Neural cell (in vitro differentiated cells): Measurements from ENCODE around the gene RNPEPL1. TPM values are rescaled to one million over a fixed set of nuclear protein-coding genes. Genes with fewer than 3 reads are reported as not detected.

Source experiments
- H2AFZ ChIP-seq: fragments of 200-600, 300-800 bp; sonication (generic), shearing (Covaris generic); 2 replicates; pipeline ENCODE4 v1.6.0; 2014; ENCODE audit warnings: low read depth, mild to moderate bottlenecking, antibody characterized with exemption, low read length, moderate library complexity
- H3F3A ChIP-seq: fragments of 200-600 bp; shearing (Covaris generic); 2 replicates; pipeline ENCODE4 v1.6.1; 2016; ENCODE audit warnings: mild to moderate bottlenecking, moderate library complexity, mixed read lengths, antibody characterized with exemption, low read length; ENCODE audit not compliant: insufficient read depth, poor library complexity, severe bottlenecking
- H3K27ac ChIP-seq: fragments of 200-600, 300-800 bp; sonication (generic), shearing (Covaris generic); 2 replicates; pipeline ENCODE4 v1.5.1; 2014; ENCODE audit warnings: mild to moderate bottlenecking, low read length, moderate library complexity
- H3K27me3 ChIP-seq: fragments of 300-800, 200-600 bp; sonication (generic), shearing (Covaris generic); 2 replicates; pipeline ENCODE4 v1.6.0; 2014; ENCODE audit warnings: mild to moderate bottlenecking, low read depth, low read length, moderate library complexity; ENCODE audit not compliant: insufficient read depth
- H3K36me3 ChIP-seq: fragments of 300-800, 200-600 bp; sonication (generic), shearing (Covaris generic); 2 replicates; pipeline ENCODE4 v1.5.1; 2014; ENCODE audit warnings: mild to moderate bottlenecking, antibody characterized with exemption, low read length, moderate library complexity; ENCODE audit not compliant: insufficient read depth
- H3K4me2 ChIP-seq: fragments of 300-800, 200-600 bp; sonication (generic), shearing (Covaris generic); 2 replicates; pipeline ENCODE4 v1.6.0; 2014; ENCODE audit warnings: mild to moderate bottlenecking, low read length
- H3K4me3 ChIP-seq: fragments of 300-800, 200-600 bp; sonication (generic), shearing (Covaris generic); 2 replicates; pipeline ENCODE4 v1.5.1; 2014; ENCODE audit warnings: mild to moderate bottlenecking, low read length, moderate library complexity
- H3K79me2 ChIP-seq: fragments of 200-600 bp; shearing (Covaris generic); replicated peaks from 2 replicates; pipeline ENCODE4 v1.6.0; 2014; ENCODE audit warnings: mild to moderate bottlenecking, low read length, moderate library complexity; ENCODE audit not compliant: insufficient read depth
- H3K9ac ChIP-seq: fragments of 300-800, 200-600 bp; sonication (generic), shearing (Covaris generic); 2 replicates; pipeline ENCODE4 v1.6.1; 2016; ENCODE audit warnings: mild to moderate bottlenecking, low read length, mixed read lengths
- H3K9me2 ChIP-seq: fragments of 200-600 bp; shearing (Covaris generic); 2 replicates; pipeline ENCODE4 v1.6.1; 2016; ENCODE audit warnings: mild to moderate bottlenecking, low read length, mixed read lengths; ENCODE audit not compliant: insufficient read depth
- H3K9me3 ChIP-seq: fragments of 200-600, 300-800 bp; sonication (generic), shearing (Covaris generic); 2 replicates; pipeline ENCODE4 v1.6.1; 2016; ENCODE audit warnings: mild to moderate bottlenecking, mixed run types, low read length, moderate library complexity, mixed read lengths
- H4K20me1 ChIP-seq: fragments of 200-600 bp; shearing (Covaris generic); 2 replicates; pipeline ENCODE4 v1.6.1; 2016; ENCODE audit warnings: mild to moderate bottlenecking, mixed run types; ENCODE audit not compliant: insufficient read depth
- EP300 ChIP-seq: fragments of 450-650 bp; conservative IDR thresholded peaks from 2 replicates; pipeline ENCODE4 v1.6.1; 2014; ENCODE audit warnings: antibody characterized with exemption, mild to moderate bottlenecking, moderate library complexity; ENCODE audit not compliant: poor library complexity, severe bottlenecking
- EZH2 ChIP-seq: fragments of 200-600, 300-800 bp; shearing (Covaris generic), sonication (generic); IDR thresholded peaks from 2 replicates; pipeline ENCODE4 v1.6.1; 2014; ENCODE audit warnings: antibody characterized with exemption, low read length, borderline replicate concordance, mild to moderate bottlenecking; ENCODE audit not compliant: insufficient read depth, poor library complexity, severe bottlenecking
- MXI1 ChIP-seq: fragments of 450-650 bp; conservative IDR thresholded peaks from 2 replicates; pipeline ENCODE4 v1.6.1; 2014; ENCODE audit warnings: antibody characterized with exemption, mild to moderate bottlenecking; ENCODE audit not compliant: poor library complexity, severe bottlenecking
- POLR2AphosphoS5 ChIP-seq: IDR thresholded peaks from 2 replicates; pipeline ENCODE4 v1.6.1; 2012
- RAD21 ChIP-seq: fragments of 450-650 bp; conservative IDR thresholded peaks from 2 replicates; pipeline ENCODE4 v1.6.1; 2014; ENCODE audit warnings: antibody characterized with exemption, mild to moderate bottlenecking, moderate library complexity
- SMC3 ChIP-seq: fragments of 450-650 bp; conservative IDR thresholded peaks from 2 replicates; pipeline ENCODE4 v1.6.1; 2014; ENCODE audit warnings: antibody characterized with exemption, mild to moderate bottlenecking, moderate library complexity; ENCODE audit not compliant: poor library complexity
- TAF1 ChIP-seq: IDR thresholded peaks from 2 replicates; pipeline ENCODE4 v1.6.1; 2012; ENCODE audit warnings: low read depth
- polyA plus RNA-seq: library from polyadenylated mRNA; depleted of rRNA; stranded (reverse); fragments of >200 nt; gene quantifications from 2 replicates; pipeline ENCODE4 v1.2.3, GENCODE V29; 2014
- TF ChIP-seq, protein P1 (sequence below): IDR thresholded peaks from 2 replicates; pipeline ENCODE4 v1.6.1; 2012; ENCODE audit warnings: borderline replicate concordance
- TF ChIP-seq, protein P2 (sequence below): fragments of 450-650 bp; IDR thresholded peaks from 2 replicates; pipeline ENCODE4 v1.5.1; 2014; ENCODE audit warnings: antibody characterized with exemption, mild to moderate bottlenecking, moderate library complexity; ENCODE audit not compliant: poor library complexity, severe bottlenecking

Gene RNPEPL1
- polyA plus RNA-seq, 1 donor from 2014 or later = 16.1 TPM

DNA sequence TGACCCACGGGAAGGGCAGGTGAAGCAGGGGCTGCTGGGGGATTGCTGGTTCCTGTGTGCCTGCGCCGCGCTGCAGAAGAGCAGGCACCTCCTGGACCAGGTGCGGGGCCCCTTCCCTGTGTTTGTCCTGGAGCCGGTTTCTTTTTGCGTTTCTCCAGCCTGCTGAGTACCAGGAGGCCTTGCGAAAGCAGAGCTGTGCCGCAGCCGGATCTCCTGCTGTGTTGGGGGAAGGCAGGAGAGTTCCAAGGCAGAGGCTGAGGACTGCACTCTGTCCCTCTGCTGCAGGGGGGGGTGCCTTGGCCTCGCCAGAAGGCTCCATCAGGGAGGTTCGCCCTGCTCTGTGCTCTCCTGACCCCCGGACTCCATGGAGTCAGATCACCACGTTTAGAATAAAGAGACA lies 21.1 kb downstream of the RNPEPL1 start:
- Histone ChIP-seq H2AFZ (no peak overlapping the region), H3K9me2 (no peaks in the 10 kb centered on the region), H3K79me2 (peaks cover 39% of the 10 kb centered on the region), H3F3A (no peaks in the 10 kb centered on the region), H3K4me3 (no peak overlapping the region), H3K36me3 (no peaks in the 10 kb centered on the region), H3K27me3 (no peaks in the 10 kb centered on the region), H3K9me3 (no peaks in the 10 kb centered on the region), H4K20me1 (no peaks in the 10 kb centered on the region), H3K4me2 (no peak overlapping the region), H3K27ac (no peak overlapping the region), H3K9ac (no peak overlapping the region)
- TF ChIP-seq SMC3 (no peak), EZH2 (no peak), EP300 (no peak), TAF1 (no peak), POLR2AphosphoS5 (no peak), RAD21 (no peak), MXI1 (no peak)
- TF ChIP-seq, protein P1, sequence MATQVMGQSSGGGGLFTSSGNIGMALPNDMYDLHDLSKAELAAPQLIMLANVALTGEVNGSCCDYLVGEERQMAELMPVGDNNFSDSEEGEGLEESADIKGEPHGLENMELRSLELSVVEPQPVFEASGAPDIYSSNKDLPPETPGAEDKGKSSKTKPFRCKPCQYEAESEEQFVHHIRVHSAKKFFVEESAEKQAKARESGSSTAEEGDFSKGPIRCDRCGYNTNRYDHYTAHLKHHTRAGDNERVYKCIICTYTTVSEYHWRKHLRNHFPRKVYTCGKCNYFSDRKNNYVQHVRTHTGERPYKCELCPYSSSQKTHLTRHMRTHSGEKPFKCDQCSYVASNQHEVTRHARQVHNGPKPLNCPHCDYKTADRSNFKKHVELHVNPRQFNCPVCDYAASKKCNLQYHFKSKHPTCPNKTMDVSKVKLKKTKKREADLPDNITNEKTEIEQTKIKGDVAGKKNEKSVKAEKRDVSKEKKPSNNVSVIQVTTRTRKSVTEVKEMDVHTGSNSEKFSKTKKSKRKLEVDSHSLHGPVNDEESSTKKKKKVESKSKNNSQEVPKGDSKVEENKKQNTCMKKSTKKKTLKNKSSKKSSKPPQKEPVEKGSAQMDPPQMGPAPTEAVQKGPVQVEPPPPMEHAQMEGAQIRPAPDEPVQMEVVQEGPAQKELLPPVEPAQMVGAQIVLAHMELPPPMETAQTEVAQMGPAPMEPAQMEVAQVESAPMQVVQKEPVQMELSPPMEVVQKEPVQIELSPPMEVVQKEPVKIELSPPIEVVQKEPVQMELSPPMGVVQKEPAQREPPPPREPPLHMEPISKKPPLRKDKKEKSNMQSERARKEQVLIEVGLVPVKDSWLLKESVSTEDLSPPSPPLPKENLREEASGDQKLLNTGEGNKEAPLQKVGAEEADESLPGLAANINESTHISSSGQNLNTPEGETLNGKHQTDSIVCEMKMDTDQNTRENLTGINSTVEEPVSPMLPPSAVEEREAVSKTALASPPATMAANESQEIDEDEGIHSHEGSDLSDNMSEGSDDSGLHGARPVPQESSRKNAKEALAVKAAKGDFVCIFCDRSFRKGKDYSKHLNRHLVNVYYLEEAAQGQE = no peak
- TF ChIP-seq, protein P2, sequence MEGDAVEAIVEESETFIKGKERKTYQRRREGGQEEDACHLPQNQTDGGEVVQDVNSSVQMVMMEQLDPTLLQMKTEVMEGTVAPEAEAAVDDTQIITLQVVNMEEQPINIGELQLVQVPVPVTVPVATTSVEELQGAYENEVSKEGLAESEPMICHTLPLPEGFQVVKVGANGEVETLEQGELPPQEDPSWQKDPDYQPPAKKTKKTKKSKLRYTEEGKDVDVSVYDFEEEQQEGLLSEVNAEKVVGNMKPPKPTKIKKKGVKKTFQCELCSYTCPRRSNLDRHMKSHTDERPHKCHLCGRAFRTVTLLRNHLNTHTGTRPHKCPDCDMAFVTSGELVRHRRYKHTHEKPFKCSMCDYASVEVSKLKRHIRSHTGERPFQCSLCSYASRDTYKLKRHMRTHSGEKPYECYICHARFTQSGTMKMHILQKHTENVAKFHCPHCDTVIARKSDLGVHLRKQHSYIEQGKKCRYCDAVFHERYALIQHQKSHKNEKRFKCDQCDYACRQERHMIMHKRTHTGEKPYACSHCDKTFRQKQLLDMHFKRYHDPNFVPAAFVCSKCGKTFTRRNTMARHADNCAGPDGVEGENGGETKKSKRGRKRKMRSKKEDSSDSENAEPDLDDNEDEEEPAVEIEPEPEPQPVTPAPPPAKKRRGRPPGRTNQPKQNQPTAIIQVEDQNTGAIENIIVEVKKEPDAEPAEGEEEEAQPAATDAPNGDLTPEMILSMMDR = no peak

DNA sequence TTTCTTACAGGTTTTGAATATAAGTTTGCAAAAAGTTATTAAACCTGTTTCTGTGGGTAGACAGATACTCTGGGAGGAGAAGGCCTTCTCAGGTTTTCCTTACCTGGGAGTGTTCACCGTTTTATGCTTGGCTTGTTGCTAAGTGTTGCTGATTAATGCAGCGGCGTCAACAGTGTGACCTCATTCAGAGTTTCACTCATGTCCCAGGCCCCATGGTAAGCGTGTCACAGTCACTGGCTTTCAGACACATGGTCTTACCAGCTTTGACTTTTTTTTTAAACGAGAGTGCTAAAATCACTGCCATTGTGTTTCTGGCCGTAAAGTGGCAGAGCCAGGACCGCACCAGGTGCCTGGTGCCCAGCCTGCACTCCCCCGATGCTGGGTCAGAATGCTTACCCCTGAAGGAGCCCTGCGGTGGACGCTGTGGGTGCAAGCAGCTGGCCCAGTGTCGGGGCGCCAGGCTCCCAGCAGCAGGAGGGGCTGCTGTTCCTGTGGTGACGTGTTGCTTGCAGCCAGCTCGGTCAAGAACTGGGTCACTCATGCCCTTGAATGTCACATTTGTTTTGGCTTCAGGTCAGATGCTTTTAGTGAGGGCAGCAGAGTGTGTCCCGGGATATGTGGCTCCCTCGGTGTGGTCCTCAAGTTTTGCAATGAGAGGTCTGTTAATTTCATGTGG lies 21.7 kb downstream of the RNPEPL1 start:
- Histone ChIP-seq H3K79me2 (peaks cover 33% of the 10 kb centered on the region), H3K9ac (no peak overlapping the region), H3K9me3 (no peaks in the 10 kb centered on the region), H3F3A (no peaks in the 10 kb centered on the region), H4K20me1 (no peaks in the 10 kb centered on the region), H3K27ac (no peak overlapping the region), H3K36me3 (no peaks in the 10 kb centered on the region), H3K9me2 (no peaks in the 10 kb centered on the region), H3K4me3 (no peak overlapping the region), H3K27me3 (no peaks in the 10 kb centered on the region), H2AFZ (no peak overlapping the region), H3K4me2 (no peak overlapping the region)
- TF ChIP-seq TAF1 (no peak), POLR2AphosphoS5 (no peak), MXI1 (no peak), EZH2 (no peak), RAD21 (no peak), EP300 (no peak), SMC3 (no peak)
- TF ChIP-seq, protein P1 = no peak
- TF ChIP-seq, protein P2 = no peak
